HFF-Myc (cell line): ENCODE results near the gene FCN3.

ENCODE experiments used
- DNase-seq: peaks from one replicate; pipeline ENCODE4 v3.0.0-alpha.2; 2011; ENCODE audit warnings: low read depth; ENCODE audit errors: extremely low read depth
- H3K4me3 ChIP-seq: replicated peaks from 2 replicates; pipeline ENCODE4 v1.5.1; 2011; ENCODE audit warnings: low read depth, mild to moderate bottlenecking, control low read depth, low read length
- CTCF ChIP-seq: IDR thresholded peaks from 2 replicates; pipeline ENCODE4 v1.5.1; 2012; ENCODE audit warnings: mild to moderate bottlenecking, low read depth, low read length, control low read depth; ENCODE audit errors: missing control alignments

Gene FCN3

GRCh38 chr1:27343639-27344025 lies 31.0 kb downstream of the FCN3 start:
- TF ChIP-seq CTCF: no peak
- no peak for DNase-seq
- no peak overlapping the region for H3K4me3 ChIP-seq

- no peak for DNase-seq
- H3K4me3 ChIP-seq: no peak overlapping the region
- no peak for TF ChIP-seq CTCF
Measured at GRCh38 chr1:27342778-27343638, 31.6 kb downstream of the FCN3 start.

- no peak for TF ChIP-seq CTCF
- peak overlapping the region; percentile 27 for H3K4me3 ChIP-seq
- DNase-seq: no peak
Measured at GRCh38 chr1:27342391-27342777, 32.2 kb downstream of the FCN3 start.

- H3K4me3 ChIP-seq: peak within 1 kb of the TSS; percentile 27
- no peak for DNase-seq
- TF ChIP-seq CTCF: no peak
Measured at GRCh38 chr1:27341525-27342252, 32.9 kb downstream of the FCN3 start, which contains the start of gene SYTL1. SYTL1 (plus strand) TSS chr1:27342022; CDS start chr1:27345335, 3,313 bp downstream.

GRCh38 chr1:27339213-27339612 lies 35.4 kb downstream of the FCN3 start:
- DNase-seq: no peak
- no peak for TF ChIP-seq CTCF
- no peak overlapping the region for H3K4me3 ChIP-seq

- TF ChIP-seq CTCF: no peak
- no peak for DNase-seq
- no peak overlapping the region for H3K4me3 ChIP-seq
Measured at GRCh38 chr1:27338751-27339150, 35.9 kb downstream of the FCN3 start.
